ENCODE measurements around the gene CAPS.

DNA sequence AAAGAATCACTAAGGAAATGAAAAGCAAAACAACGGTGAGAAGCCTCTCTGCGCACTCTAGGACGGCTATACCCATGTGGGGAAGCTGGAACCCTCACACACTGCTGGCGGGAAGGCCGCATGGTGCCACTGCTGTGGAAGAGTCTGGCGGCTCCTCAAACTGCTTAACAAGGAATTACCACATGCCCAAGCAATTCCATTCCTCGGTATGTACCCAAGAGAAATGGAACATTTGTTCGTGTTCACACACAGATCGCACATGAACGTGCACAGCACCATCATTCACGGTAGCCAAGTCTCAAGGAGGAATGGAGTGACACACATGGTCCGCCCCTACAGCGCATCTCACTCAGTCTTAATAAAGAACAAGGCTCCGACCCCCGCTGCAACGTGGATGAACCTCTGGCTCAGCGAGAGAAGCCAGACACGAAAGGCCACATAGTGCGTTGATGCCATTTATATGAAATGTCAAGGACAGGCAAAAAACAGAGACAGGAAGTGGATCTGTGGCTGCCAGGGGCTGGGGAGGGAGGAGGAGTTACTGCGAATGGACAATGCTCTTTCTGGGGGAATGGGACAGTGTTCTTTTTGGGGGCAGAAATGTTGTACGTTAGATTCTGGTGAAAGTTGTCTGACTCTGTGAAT lies 7.6 kb downstream of the CAPS start:
- TF ChIP-seq, protein P1, sequence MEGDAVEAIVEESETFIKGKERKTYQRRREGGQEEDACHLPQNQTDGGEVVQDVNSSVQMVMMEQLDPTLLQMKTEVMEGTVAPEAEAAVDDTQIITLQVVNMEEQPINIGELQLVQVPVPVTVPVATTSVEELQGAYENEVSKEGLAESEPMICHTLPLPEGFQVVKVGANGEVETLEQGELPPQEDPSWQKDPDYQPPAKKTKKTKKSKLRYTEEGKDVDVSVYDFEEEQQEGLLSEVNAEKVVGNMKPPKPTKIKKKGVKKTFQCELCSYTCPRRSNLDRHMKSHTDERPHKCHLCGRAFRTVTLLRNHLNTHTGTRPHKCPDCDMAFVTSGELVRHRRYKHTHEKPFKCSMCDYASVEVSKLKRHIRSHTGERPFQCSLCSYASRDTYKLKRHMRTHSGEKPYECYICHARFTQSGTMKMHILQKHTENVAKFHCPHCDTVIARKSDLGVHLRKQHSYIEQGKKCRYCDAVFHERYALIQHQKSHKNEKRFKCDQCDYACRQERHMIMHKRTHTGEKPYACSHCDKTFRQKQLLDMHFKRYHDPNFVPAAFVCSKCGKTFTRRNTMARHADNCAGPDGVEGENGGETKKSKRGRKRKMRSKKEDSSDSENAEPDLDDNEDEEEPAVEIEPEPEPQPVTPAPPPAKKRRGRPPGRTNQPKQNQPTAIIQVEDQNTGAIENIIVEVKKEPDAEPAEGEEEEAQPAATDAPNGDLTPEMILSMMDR (IDR thresholded peaks at IDR 0.05; ENCODE audit: insufficient read depth, low read length, poor library complexity, severe bottlenecking): no peak
- TF ChIP-seq EZH2phosphoT487 (conservative IDR thresholded peaks at IDR 0.05; ENCODE audit: low read length): no peak

All from SU-DHL-6 (cell line).